ENCODE results near the gene PCGF5. TPM values are rescaled to one million over a fixed set of nuclear protein-coding genes. Genes with fewer than 3 reads are reported as not detected.

The PCGF5 gene
- total and polyA plus RNA-seq, 2 of the 8 experiments (the other 6 are each of a cell fraction or from before 2014, with no cell fraction given), result 5.8 to 8.4 TPM

DNA sequence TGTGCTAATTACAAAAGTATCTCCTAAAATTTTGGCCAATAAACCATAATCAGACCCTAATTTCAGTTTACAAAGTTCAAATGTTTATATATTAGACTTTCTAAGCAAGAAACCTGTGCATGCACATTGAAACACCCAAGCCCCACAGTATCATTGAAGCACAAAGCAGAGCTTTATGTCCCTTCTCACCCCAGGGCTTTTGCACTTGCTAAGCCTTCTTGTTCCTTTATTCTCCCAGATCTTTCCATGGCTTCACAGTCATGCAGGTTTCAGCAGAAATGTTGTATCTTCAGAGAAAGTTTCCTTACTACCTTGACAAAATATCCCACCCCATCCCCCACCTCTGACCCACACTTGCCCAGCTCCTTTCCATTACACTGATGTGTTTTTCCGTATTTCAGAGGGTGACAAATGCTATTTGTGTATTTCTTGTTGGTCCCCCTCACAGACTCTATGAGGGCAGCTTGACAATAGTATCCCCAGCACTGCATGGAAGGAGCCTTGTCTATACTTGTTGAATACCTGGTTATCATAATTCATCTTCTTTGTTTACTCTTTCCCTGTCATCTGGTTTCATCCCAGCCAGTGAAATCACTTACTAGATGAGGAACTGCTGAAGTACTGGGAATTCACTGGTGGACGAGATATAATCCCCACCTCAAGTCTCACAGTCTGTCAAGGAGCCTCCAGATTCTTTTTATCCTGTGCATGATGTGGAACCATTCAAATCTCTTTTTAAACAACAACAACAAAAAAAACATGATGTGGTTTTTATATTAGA is 24.0 kb upstream of the PCGF5 start:
- no peak overlapping the region for H2BK120ac ChIP-seq (replicated peaks; ENCODE audit: low read depth, low read length)
- no peaks in the 10 kb centered on the region for H3K4me1 ChIP-seq (replicated peaks in 1 of 4; ENCODE audit: control insufficient read depth in 3 of 4, insufficient read depth in 4 of 4, low read length in 3 of 4)
- POLR2A ChIA-PET (ENCODE audit: partially characterized antibody), result no interaction called here
- H3K23ac ChIP-seq (ENCODE audit: insufficient read length), result no peak overlapping the region
- no peak overlapping the region for H3K56ac ChIP-seq (replicated peaks; ENCODE audit: insufficient read length, low read depth, low read length)
- no peak overlapping the region for H4K5ac ChIP-seq (ENCODE audit: insufficient read length, low read depth, low read length)
- no peaks in the 10 kb centered on the region for H4K20me1 ChIP-seq (replicated peaks in 1 of 2; ENCODE audit: control insufficient read depth in 1 of 2, insufficient read depth in 2 of 2, low read length in 2 of 2)
- H2BK20ac ChIP-seq (ENCODE audit: low read length), result no peak overlapping the region
- no peak overlapping the region for H2AFZ ChIP-seq (ENCODE audit: low read length)
- no peaks in the 10 kb centered on the region for H3K36me3 ChIP-seq (ENCODE audit: control insufficient read depth in 2 of 4, insufficient read depth in 4 of 4, low read length in 3 of 4)
- H2AK5ac ChIP-seq (ENCODE audit: low read depth, low read length), result no peak overlapping the region
- no peak overlapping the region for H2BK12ac ChIP-seq (ENCODE audit: low read depth, low read length)
- CTCF ChIA-PET (ENCODE audit: partially characterized antibody), result no interaction called here
- H4K8ac ChIP-seq (ENCODE audit: extremely low read depth, insufficient read depth, low read length), result no peak overlapping the region
- H2BK15ac ChIP-seq (ENCODE audit: low read length), result no peak overlapping the region
- no peak overlapping the region for H2BK5ac ChIP-seq (ENCODE audit: low read depth, low read length)
- no peak overlapping the region for H3K14ac ChIP-seq (ENCODE audit: insufficient read length)
- H3K9ac ChIP-seq (replicated peaks in 1 of 4; ENCODE audit: extremely low read depth in 1 of 4, low read depth in 3 of 4, low read length in 3 of 4), result no peak overlapping the region
- H3K9me3 ChIP-seq (ENCODE audit: insufficient read depth in 2 of 2, low read depth in 1 of 2, low read length in 1 of 2), result no peaks in the 10 kb centered on the region
- DNase-seq (ENCODE audit: low read depth in 1 of 2, low spot score in 2 of 2), result no peak
- no peak for FAIRE-seq
- WGBS, 2 experiments (ENCODE audit: extremely low coverage in 1 of 2, insufficient coverage in 1 of 2, insufficient read length in 1 of 2, insufficient replicate concordance in 2 of 2, low coverage in 1 of 2, low lambda C conversion rate in 2 of 2, missing lambda C conversion rate in 1 of 2), result 79% methylated on average over 2 of the region's 2 CpGs; no CpG with 5 or more reads in 1 of the 2 experiments
- no peak overlapping the region for H3K4me3 ChIP-seq (ENCODE audit: extremely low read depth in 1 of 4, insufficient read depth in 2 of 4, low read depth in 3 of 4, low read length in 4 of 4)
- H4K91ac ChIP-seq (replicated peaks; ENCODE audit: insufficient read length, low read length), result no peak overlapping the region
- no peak overlapping the region for H3K27ac ChIP-seq (ENCODE audit: low read depth, low read length)
- H3K79me1 ChIP-seq (ENCODE audit: low read depth, low read length), result no peaks in the 10 kb centered on the region
- H3K18ac ChIP-seq (ENCODE audit: extremely low read depth, low read length), result no peak overlapping the region
- H3K79me2 ChIP-seq (ENCODE audit: control insufficient read depth in 1 of 2, insufficient read depth in 2 of 2, low read length in 2 of 2), result no peaks in the 10 kb centered on the region
- no peaks in the 10 kb centered on the region for H3K27me3 ChIP-seq (replicated peaks in 1 of 4; ENCODE audit: control insufficient read depth in 3 of 4, extremely low read depth in 1 of 4, insufficient read depth in 3 of 4, low read length in 3 of 4)
- no peaks in the 10 kb centered on the region for H3K23me2 ChIP-seq (ENCODE audit: low read depth, low read length)
- H3K4me2 ChIP-seq (ENCODE audit: insufficient read depth in 1 of 2, low read depth in 2 of 2, low read length in 2 of 2), result no peak overlapping the region
- H3K4ac ChIP-seq (replicated peaks; ENCODE audit: insufficient read length, low read depth, low read length), result no peak overlapping the region
- TF ChIP-seq POLR2A (IDR thresholded peaks at IDR 0.05; ENCODE audit: control extremely low read depth in 1 of 2, low read depth in 2 of 2, low read length in 2 of 2), result no peak
- TF ChIP-seq SP2 (IDR thresholded peaks at IDR 0.05; ENCODE audit: low read length), result no peak
- no peak for TF ChIP-seq KDM4A (IDR thresholded peaks at IDR 0.05; ENCODE audit: low read depth, low read length, severe bottlenecking)
